Fibroblast of lung (primary cell): ENCODE measurements around the gene PCK2. TPM values are rescaled to one million over a fixed set of nuclear protein-coding genes. Genes with fewer than 3 reads are reported as not detected.

Source experiments
- DNase-seq, 2 donors: peaks; one replicate each; pipeline versions ENCODE4 v3.0.0 to v3.0.0-alpha.2; 2010; ENCODE audit warnings: low read depth in 2 of 2
- H2AFZ ChIP-seq: 2 replicates; pipeline ENCODE4 v1.5.1; 2012; ENCODE audit warnings: low read length, control low read depth, inconsistent platforms
- H3K27ac ChIP-seq: 2 replicates; pipeline ENCODE4 v1.5.1; 2011; ENCODE audit warnings: low read length, control low read depth; ENCODE audit not compliant: insufficient read depth
- H3K27me3 ChIP-seq: 2 replicates; pipeline ENCODE4 v1.5.1; 2011; ENCODE audit warnings: mild to moderate bottlenecking, low read length; ENCODE audit not compliant: control insufficient read depth, insufficient read depth
- H3K36me3 ChIP-seq: 2 replicates; pipeline ENCODE4 v1.5.1; 2011; ENCODE audit warnings: low read length; ENCODE audit not compliant: control insufficient read depth, insufficient read depth
- H3K4me1 ChIP-seq: 2 replicates; pipeline ENCODE4 v1.5.1; 2011; ENCODE audit warnings: low read length; ENCODE audit not compliant: control insufficient read depth, insufficient read depth; ENCODE audit errors: extremely low read depth
- H3K4me2 ChIP-seq: 2 replicates; pipeline ENCODE4 v1.5.1; 2011; ENCODE audit warnings: low read length, control low read depth; ENCODE audit not compliant: insufficient read depth; ENCODE audit errors: extremely low read depth
- H3K4me3 ChIP-seq, 4 experiments: fragments of 200-600 bp in 1 of 4; sonication (generic) in 1 of 4; replicated peaks in 1 of 4; 2 replicates each; pipeline ENCODE4 v1.5.1; 2011 to 2016; ENCODE audit warnings: low read length in 4 of 4, low read depth in 3 of 4, mild to moderate bottlenecking in 3 of 4, control low read depth in 2 of 4, inconsistent platforms in 1 of 4, mixed read lengths in 1 of 4; ENCODE audit not compliant: insufficient read depth in 1 of 4; ENCODE audit errors: control extremely low read depth in 1 of 4
- H3K79me2 ChIP-seq: 2 replicates; pipeline ENCODE4 v1.5.1; 2012; ENCODE audit warnings: mild to moderate bottlenecking, low read length, inconsistent platforms; ENCODE audit not compliant: control insufficient read depth, insufficient read depth
- H3K9ac ChIP-seq: 2 replicates; pipeline ENCODE4 v1.5.1; 2011; ENCODE audit warnings: mild to moderate bottlenecking, low read length, control low read depth; ENCODE audit not compliant: insufficient read depth
- H3K9me3 ChIP-seq: 2 replicates; pipeline ENCODE4 v1.5.1; 2012; ENCODE audit warnings: low read depth, low read length; ENCODE audit not compliant: control insufficient read depth, insufficient read depth
- H4K20me1 ChIP-seq: 2 replicates; pipeline ENCODE4 v1.5.1; 2011; ENCODE audit warnings: low read length; ENCODE audit not compliant: control insufficient read depth, insufficient read depth; ENCODE audit errors: extremely low read depth
- CTCF ChIP-seq, 2 donors: IDR thresholded peaks in 1 of 2; conservative IDR thresholded peaks in 1 of 2; 1 replicate in 1 of 2; 2 replicates in 1 of 2; pipeline ENCODE4 v1.5.1; 2011 to 2012; ENCODE audit warnings: low read length in 2 of 2, control low read depth in 1 of 2, inconsistent platforms in 1 of 2, low read depth in 1 of 2, mild to moderate bottlenecking in 1 of 2
- EZH2 ChIP-seq: IDR thresholded peaks from 2 replicates; pipeline ENCODE4 v1.5.1; 2012; ENCODE audit warnings: low read length, control low read depth, mild to moderate bottlenecking; ENCODE audit errors: missing control alignments
- polyA plus RNA-seq, 2 donors: library from polyadenylated mRNA; depleted of rRNA in 1 of 2; stranded (reverse) in 1 of 2; unstranded in 1 of 2; fragments of >200 nt; gene quantifications; 2 replicates each; pipeline ENCODE4 v1.2.1, GENCODE V29; 2011 to 2012; ENCODE audit warnings: missing spikeins in 1 of 2
- total RNA-seq: library from RNA; depleted of rRNA; stranded (reverse); fragments of >200 nt; gene quantifications from 2 replicates; pipeline ENCODE4 v1.2.1, GENCODE V29; 2014

PCK2 gene
- total and polyA plus RNA-seq, 2 donors (not counting 1 experiment from before 2014, with no cell fraction given): 15.9 to 71.3 TPM

- no peak for DNase-seq
- Histone ChIP-seq H3K36me3 (no peaks in the 10 kb centered on the region), H3K79me2 (no peaks in the 10 kb centered on the region), H3K4me3 (no peak overlapping the region), H3K9ac (no peak overlapping the region), H3K27ac (no peak overlapping the region), H3K4me1 (no peaks in the 10 kb centered on the region), H3K9me3 (no peaks in the 10 kb centered on the region), H3K27me3 (peaks cover 12% of the 10 kb centered on the region), H2AFZ (no peak overlapping the region), H3K4me2 (no peak overlapping the region), H4K20me1 (no peaks in the 10 kb centered on the region)
- TF ChIP-seq EZH2 (no peak), CTCF (conservative IDR thresholded peaks at IDR 0.05 in 1 of 2, IDR thresholded peaks at IDR 0.05 in 1 of 2; ENCODE audit: low read depth in 1 of 2, low read length in 2 of 2) (no peak)
Observed at GRCh38 chr14:24069411-24069735, 24.7 kb upstream of the PCK2 start.

GRCh38 chr14:24070285-24071143, 23.6 kb upstream of the PCK2 start:
- Histone ChIP-seq H3K79me2 (no peaks in the 10 kb centered on the region), H2AFZ (no peak overlapping the region), H3K36me3 (no peaks in the 10 kb centered on the region), H3K9ac (no peak overlapping the region), H3K4me2 (no peak overlapping the region), H3K9me3 (no peaks in the 10 kb centered on the region), H3K27ac (no peak overlapping the region), H3K27me3 (peaks cover 16% of the 10 kb centered on the region), H3K4me1 (no peaks in the 10 kb centered on the region), H4K20me1 (no peaks in the 10 kb centered on the region), H3K4me3 (no peak overlapping the region)
- TF ChIP-seq EZH2 (no peak), CTCF (conservative IDR thresholded peaks at IDR 0.05 in 1 of 2, IDR thresholded peaks at IDR 0.05 in 1 of 2; ENCODE audit: low read depth in 1 of 2, low read length in 2 of 2) (no peak)
- DNase-seq: no peak

GRCh38 chr14:24071144-24071697, 22.9 kb upstream of the PCK2 start, which contains the start of gene CPNE6:
Gene CPNE6, plus strand, starts transcription at chr14:24071562. Its CDS starts 1,375 bp downstream, at chr14:24072937.
- Histone ChIP-seq H3K4me1 (no peaks in the 10 kb centered on the region), H3K4me3 (no peak within 1 kb of the TSS), H3K9ac (no peak within 1 kb of the TSS), H3K79me2 (no peaks in the 10 kb centered on the region), H4K20me1 (no peaks in the 10 kb centered on the region), H3K9me3 (no peaks in the 10 kb centered on the region), H3K36me3 (no peaks in the 10 kb centered on the region), H2AFZ (no peak within 1 kb of the TSS), H3K27ac (no peak within 1 kb of the TSS), H3K27me3 (peaks cover 16% of the 10 kb centered on the region), H3K4me2 (no peak within 1 kb of the TSS)
- DNase-seq: no peak
- no peak for TF ChIP-seq EZH2
- TF ChIP-seq CTCF (conservative IDR thresholded peaks at IDR 0.05 in 1 of 2, IDR thresholded peaks at IDR 0.05 in 1 of 2; ENCODE audit: low read depth in 1 of 2, low read length in 2 of 2): no peak
